HepG2 (cell line): Measurements from ENCODE around the gene SGMS1. TPM values are rescaled to one million over a fixed set of nuclear protein-coding genes. Genes with fewer than 3 reads are reported as not detected.
"Not testable (repeated sequence)": the region's sequence is repeated elsewhere in the genome, so short reads cannot be mapped to it uniquely, and the experiment has no call there.

ENCODE experiments used
- ATAC-seq: fragments of 200-7000 bp; cut with Tn5 transposase; 3 replicates; pipeline ENCODE4 v1.9.1; 2020; ENCODE audit warnings: mild to moderate bottlenecking, moderate library complexity
- BruUV-seq: library from RNA; stranded (reverse); fragments of 400-500 nt; replicated peaks from 2 replicates; lab custom pipeline; 2021; lab: Mats Ljungman, UMichigan
- CTCF ChIA-PET: fragments of 300-600 bp; formaldehyde crosslinking; extraction: SDS; loops from one replicate; lab custom pipeline; 2021; ENCODE audit warnings: low total read pairs, inconsistent platforms, low intra/inter-chr PET ratio; lab: Yijun Ruan, JAX
- POLR2A ChIA-PET: fragments of 350-600 bp; sonication (Branson Sonifier 250); formaldehyde crosslinking; loops from one replicate; lab custom pipeline; 2020; ENCODE audit warnings: antibody characterized with exemption, inconsistent platforms; lab: Yijun Ruan, JAX
- DNase-seq: peaks from one replicate; pipeline ENCODE4 v3.0.0-alpha.2; 2015; ENCODE audit warnings: low spot score
- FAIRE-seq: peaks from 3 replicates; lab custom pipeline; 2011; peaks lifted over from hg19 to GRCh38; lab: Jason Lieb, UNC
- H2AFZ ChIP-seq: one replicate; pipeline ENCODE4 v1.6.1; 2011; ENCODE audit warnings: low read length, inconsistent platforms
- H3K27ac ChIP-seq: fragments of 300-600 bp; 3 replicates; pipeline ENCODE4 v1.8.0; 2011; ENCODE audit warnings: mixed run types, mild to moderate bottlenecking, mixed read lengths, low read length, inconsistent platforms; ENCODE audit not compliant: insufficient read depth; ENCODE audit errors: extremely low read length
- H3K27me3 ChIP-seq, 2 experiments: fragments of 200-600 bp in 1 of 2; 2 replicates in 1 of 2; 3 replicates in 1 of 2; pipeline versions ENCODE4 v1.6.0 to v1.8.0; 2011; ENCODE audit warnings: low read length in 2 of 2, mild to moderate bottlenecking in 2 of 2, moderate library complexity in 2 of 2, inconsistent platforms in 1 of 2; ENCODE audit not compliant: insufficient read depth in 2 of 2, control insufficient read depth in 1 of 2
- H3K36me3 ChIP-seq, 2 experiments: fragments of 200-600 bp in 1 of 2; replicated peaks in 1 of 2; 2 replicates in 1 of 2; 3 replicates in 1 of 2; pipeline versions ENCODE4 v1.5.1 to v1.8.0; 2011; ENCODE audit warnings: low read length in 2 of 2, inconsistent platforms in 1 of 2; ENCODE audit not compliant: insufficient read depth in 2 of 2, control insufficient read depth in 1 of 2
- H3K4me1 ChIP-seq: 2 replicates; pipeline ENCODE4 v1.5.1; 2012; ENCODE audit warnings: low read length, inconsistent platforms; ENCODE audit not compliant: insufficient read depth
- H3K4me2 ChIP-seq: 2 replicates; pipeline ENCODE4 v1.6.0; 2011; ENCODE audit warnings: low read depth, low read length, inconsistent platforms
- H3K4me3 ChIP-seq, 3 experiments: fragments of 200-600 bp in 1 of 3; sonication (generic), shearing (Covaris generic) in 1 of 3; replicated peaks in 1 of 3; 2 replicates each; pipeline ENCODE4 v1.5.1; 2011 to 2016; ENCODE audit warnings: low read length in 3 of 3, inconsistent platforms in 2 of 3, low read depth in 2 of 3, mild to moderate bottlenecking in 2 of 3, control low read depth in 1 of 3, mixed read lengths in 1 of 3; ENCODE audit not compliant: insufficient read depth in 1 of 3
- H3K79me2 ChIP-seq: one replicate; pipeline ENCODE4 v1.6.1; 2011; ENCODE audit warnings: low read length, inconsistent platforms; ENCODE audit not compliant: insufficient read depth
- H3K9ac ChIP-seq: 2 replicates; pipeline ENCODE4 v1.6.0; 2011; ENCODE audit warnings: mild to moderate bottlenecking, low read depth, low read length, inconsistent platforms; ENCODE audit not compliant: insufficient read depth
- H3K9me3 ChIP-seq: 2 replicates; pipeline ENCODE4 v1.5.1; 2012; ENCODE audit warnings: mild to moderate bottlenecking, low read length
- H4K20me1 ChIP-seq: 2 replicates; pipeline ENCODE4 v1.6.0; 2011; ENCODE audit warnings: inconsistent platforms, mild to moderate bottlenecking, low read length, moderate library complexity; ENCODE audit not compliant: insufficient read depth
- CC2D1A ChIP-seq: sonication (generic); formaldehyde crosslinking; IDR thresholded peaks from 2 replicates; pipeline ENCODE4 v1.8.1; 2023; ENCODE audit warnings: mild to moderate bottlenecking, missing genetic modification reagents
- ZNF326 ChIP-seq: sonication (generic); formaldehyde crosslinking; IDR thresholded peaks from 2 replicates; pipeline ENCODE4 v1.4.0; 2020; ENCODE audit warnings: missing genetic modification reagents, borderline replicate concordance
- WGBS: methylation state at CpG from one replicate; pipeline ENCODE4 v1.1.6; 2017; ENCODE audit warnings: low lambda C conversion rate; 5-methylcytosine and 5-hydroxymethylcytosine counted together
- in situ Hi-C: cut with HindIII; loops from 2 replicates; pipeline ENCODE4 v1.10.0; 2017; ENCODE audit warnings: low pct_unique_long_range_greater_than_20kb; ENCODE audit not compliant: extremely low pct_ligation_motif_present
- intact Hi-C: fragments of 100-400 bp; cut with micrococcal nuclease; formaldehyde crosslinking; loops from one replicate; pipeline ENCODE4 v1.10.0; 2022; ENCODE audit not compliant: unreplicated experiment
- polyA plus RNA-seq, 8 experiments: library from polyadenylated mRNA; depleted of rRNA in 3 of 8; stranded (reverse) in 7 of 8; unstranded in 1 of 8; fragments of >200 nt; fragmentation: Illumina TruSeq in 4 of 8; extraction: Trizol in 4 of 8; gene quantifications; 2 replicates each; pipeline versions ENCODE4 v1.2.1 to v1.2.3, GENCODE V29; 2011 to 2016; ENCODE audit warnings: low read depth in 4 of 8, missing spikeins in 1 of 8, mixed read lengths in 1 of 8; ENCODE audit not compliant: insufficient read depth in 1 of 8
- total RNA-seq, 5 experiments: library from RNA; depleted of rRNA; stranded (reverse); fragments of >200 nt; fragmentation: Illumina TruSeq; extraction: Trizol; gene quantifications; 2 replicates each; pipeline ENCODE4 v1.2.3, GENCODE V29; 2016; ENCODE audit warnings: low read depth in 1 of 5
- TF ChIP-seq, protein P1 (sequence below): sonication (generic); formaldehyde crosslinking; IDR thresholded peaks from 2 replicates; pipeline ENCODE4 v1.4.0; 2020; ENCODE audit warnings: missing genetic modification reagents

SGMS1 gene
- total and polyA plus RNA-seq, 2 of the 13 experiments (the other 11 are each of a cell fraction or from before 2014, with no cell fraction given): 6.5 to 15.1 TPM

DNA sequence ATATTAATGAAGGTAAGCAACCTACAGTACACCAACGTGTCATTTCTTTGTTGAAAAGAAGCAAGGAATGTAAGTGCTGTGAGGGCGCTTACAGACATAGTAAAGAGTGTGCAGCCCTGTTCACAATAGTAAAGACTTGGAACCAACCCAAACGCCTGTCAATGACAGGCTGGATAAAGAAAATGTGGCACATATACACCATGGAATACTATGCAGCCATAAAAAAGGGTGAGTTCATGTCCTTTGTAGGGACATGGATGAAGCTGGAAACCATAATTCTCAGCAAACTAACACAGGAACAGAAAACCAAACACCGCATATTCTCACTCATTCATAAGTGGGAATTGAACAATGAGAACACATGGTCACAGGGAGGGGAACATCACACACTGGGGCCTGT is 55.0 kb downstream of the SGMS1 start:
- in situ Hi-C loops, BruUV-seq, CTCF ChIA-PET: not testable (repeated sequence)

DNA sequence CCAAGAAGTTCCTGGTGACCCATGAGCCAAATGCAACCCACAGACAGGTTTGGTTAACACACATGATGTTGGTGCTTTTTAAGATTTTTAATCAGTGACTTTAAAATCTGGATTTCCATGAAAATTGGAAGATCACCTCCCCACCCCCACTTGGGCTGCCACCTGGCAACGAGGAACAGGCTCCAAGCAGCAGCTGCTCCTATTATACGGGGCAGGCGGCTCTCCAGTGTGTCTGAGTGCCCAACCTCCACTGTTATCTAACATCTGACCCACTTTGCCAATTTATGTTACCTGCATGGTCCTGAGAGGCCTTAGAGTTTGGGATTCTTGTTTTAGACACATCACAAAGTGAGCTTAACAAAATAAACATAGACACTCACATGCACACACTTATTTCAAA is 56.4 kb downstream of the SGMS1 start:
- 94% methylated on average over 3 of the region's 3 CpGs for WGBS
- no peak for FAIRE-seq
- ChIA-PET POLR2A (no interaction called here), CTCF (no interaction called here)
- Histone ChIP-seq H3K4me1 (peaks cover 70% of the 10 kb centered on the region), H3K4me3 (no peak overlapping the region), H3K9me3 (no peaks in the 10 kb centered on the region), H3K27me3 (no peaks in the 10 kb centered on the region), H3K27ac (no peak overlapping the region), H2AFZ (no peak overlapping the region), H3K79me2 (peaks cover 7% of the 10 kb centered on the region), H4K20me1 (no peaks in the 10 kb centered on the region), H3K36me3 (no peaks in the 10 kb centered on the region), H3K4me2 (no peak overlapping the region), H3K9ac (no peak overlapping the region)
- DNase-seq: no peak
- BruUV-seq: no TSS peak
- ATAC-seq: no peak
- intact Hi-C loops: no loop called here
- TF ChIP-seq ZNF326 (CRISPR knock-in tag): no peak
- TF ChIP-seq, protein P1, sequence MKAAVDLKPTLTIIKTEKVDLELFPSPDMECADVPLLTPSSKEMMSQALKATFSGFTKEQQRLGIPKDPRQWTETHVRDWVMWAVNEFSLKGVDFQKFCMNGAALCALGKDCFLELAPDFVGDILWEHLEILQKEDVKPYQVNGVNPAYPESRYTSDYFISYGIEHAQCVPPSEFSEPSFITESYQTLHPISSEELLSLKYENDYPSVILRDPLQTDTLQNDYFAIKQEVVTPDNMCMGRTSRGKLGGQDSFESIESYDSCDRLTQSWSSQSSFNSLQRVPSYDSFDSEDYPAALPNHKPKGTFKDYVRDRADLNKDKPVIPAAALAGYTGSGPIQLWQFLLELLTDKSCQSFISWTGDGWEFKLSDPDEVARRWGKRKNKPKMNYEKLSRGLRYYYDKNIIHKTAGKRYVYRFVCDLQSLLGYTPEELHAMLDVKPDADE (CRISPR knock-in tag): no peak
- no peak for TF ChIP-seq CC2D1A (CRISPR knock-in tag)
- in situ Hi-C loops: no loop called here

More for the DNA sequence above, 55.0 kb downstream of the SGMS1 start:
- POLR2A ChIA-PET, H3K79me2 ChIP-seq, FAIRE-seq, H3K4me2 ChIP-seq, H3K27me3 ChIP-seq, H3K27ac ChIP-seq, H2AFZ ChIP-seq, DNase-seq, ATAC-seq, H3K9ac ChIP-seq, intact Hi-C loops, H3K36me3 ChIP-seq, H4K20me1 ChIP-seq, H3K4me3 ChIP-seq, H3K9me3 ChIP-seq: not testable (repeated sequence)
- over 99% methylated on average over 4 of the region's 4 CpGs for WGBS
- H3K4me1 ChIP-seq: peaks cover 80% of the 10 kb centered on the region
